BJ (cell line): Measurements from ENCODE around the gene RAI14. TPM values are rescaled to one million over a fixed set of nuclear protein-coding genes. Genes with fewer than 3 reads are reported as not detected.

ENCODE experiments used
- CTCF ChIA-PET: fragments of 350-600 bp; formaldehyde crosslinking; extraction: SDS; loops from one replicate; lab custom pipeline; 2021; ENCODE audit warnings: antibody characterized with exemption, inconsistent platforms; lab: Yijun Ruan, JAX
- POLR2A ChIA-PET: fragments of 300-600 bp; sonication (Branson Sonifier 250); formaldehyde crosslinking; extraction: SDS; loops from one replicate; lab custom pipeline; 2021; ENCODE audit warnings: antibody characterized with exemption; lab: Charles Lee
- DNase-seq: peaks from one replicate; pipeline ENCODE4 v3.0.0-alpha.2; 2011; ENCODE audit warnings: low read depth
- H3K27me3 ChIP-seq: 2 replicates; pipeline ENCODE4 v1.6.0; 2011; ENCODE audit warnings: low read length; ENCODE audit not compliant: control insufficient read depth, insufficient read depth
- H3K36me3 ChIP-seq: 2 replicates; pipeline ENCODE4 v1.5.1; 2011; ENCODE audit warnings: low read length; ENCODE audit not compliant: control insufficient read depth, insufficient read depth
- H3K4me3 ChIP-seq: 2 replicates; pipeline ENCODE4 v1.5.1; 2011; ENCODE audit warnings: low read depth, mild to moderate bottlenecking, control low read depth, low read length
- CTCF ChIP-seq: IDR thresholded peaks from 2 replicates; pipeline ENCODE4 v1.5.1; 2011; ENCODE audit warnings: low read depth, mild to moderate bottlenecking, control low read depth, inconsistent platforms, low read length, moderate library complexity; ENCODE audit not compliant: insufficient read depth
- polyA plus RNA-seq: library from polyadenylated mRNA; depleted of rRNA; stranded (reverse); fragments of >200 nt; gene quantifications from 2 replicates; pipeline ENCODE4 v1.2.3, GENCODE V29; 2011

The RAI14 gene
- polyA plus RNA-seq, 1 experiment: 183 TPM

DNA sequence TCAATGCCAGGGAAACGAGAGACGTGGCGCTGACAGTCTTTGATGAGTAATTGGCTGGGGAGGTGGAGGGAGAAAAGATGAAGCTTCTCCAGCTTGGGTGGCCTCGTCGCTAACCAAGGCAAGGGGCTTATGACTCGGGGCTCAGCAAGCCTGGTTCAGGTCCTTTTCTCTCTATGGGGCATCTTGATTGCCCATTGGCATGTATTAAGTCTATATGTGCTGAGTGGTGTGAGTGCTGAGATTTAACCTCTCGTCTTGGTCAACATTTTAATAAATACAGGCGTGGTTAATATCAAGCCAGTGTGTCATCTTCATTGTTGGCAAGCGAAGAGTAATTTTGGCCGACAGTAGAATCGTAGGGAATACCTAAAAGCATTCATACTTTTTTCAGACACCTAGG, 85.9 kb downstream of the RAI14 start:
- Histone ChIP-seq H3K4me3 (no peak overlapping the region), H3K36me3 (0 out of 2 replicates have a peak, but pooled peaks cover 2% of the 10 kb centered on the region), H3K27me3 (no peaks in the 10 kb centered on the region)
- ChIA-PET POLR2A (no interaction called here), CTCF (no interaction called here)
- no peak for TF ChIP-seq CTCF
- DNase-seq: no peak

GRCh38 chr5:34743878-34744277, 87.8 kb downstream of the RAI14 start:
- no peak for TF ChIP-seq CTCF
- ChIA-PET POLR2A (no interaction called here), CTCF (interaction anchor here (0.7 to 1.3 kb wide), 3 partner anchors 8 to 70 kb away, joined by 3 to 6 read pairs (median 3); no protein-coding TSS in a partner anchor)
- Histone ChIP-seq H3K4me3 (no peak overlapping the region), H3K27me3 (no peaks in the 10 kb centered on the region), H3K36me3 (no peaks in the 10 kb centered on the region; the same call in 1 of the 2 replicates)
- DNase-seq: peak; percentile 96

DNA sequence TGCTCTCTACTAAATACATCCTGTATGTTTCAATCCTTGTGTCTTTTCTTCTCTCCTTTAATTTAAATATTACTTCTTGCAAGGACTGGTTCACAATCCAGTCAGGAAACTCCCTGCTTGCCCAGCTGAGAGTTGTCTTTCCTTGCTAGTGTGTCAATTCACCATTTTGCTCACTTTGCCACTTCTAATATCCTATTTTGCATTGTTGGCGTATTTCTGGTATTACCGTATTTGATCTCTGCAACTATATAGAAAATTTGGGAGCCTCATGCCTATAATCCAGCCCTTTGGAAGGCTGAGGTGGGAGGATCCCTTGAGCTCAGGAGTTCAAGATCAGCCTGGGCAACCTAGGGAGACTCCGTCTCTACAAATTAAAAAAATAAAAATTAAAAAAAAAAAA, 92.3 kb downstream of the RAI14 start:
- POLR2A ChIA-PET: no interaction called here
- no peak for DNase-seq
- Histone ChIP-seq H3K27me3 (no peaks in the 10 kb centered on the region), H3K36me3 (no peaks in the 10 kb centered on the region; the same call in 1 of the 2 replicates), H3K4me3 (no peak overlapping the region)
- CTCF ChIA-PET: no interaction called here
- TF ChIP-seq CTCF: no peak

DNA sequence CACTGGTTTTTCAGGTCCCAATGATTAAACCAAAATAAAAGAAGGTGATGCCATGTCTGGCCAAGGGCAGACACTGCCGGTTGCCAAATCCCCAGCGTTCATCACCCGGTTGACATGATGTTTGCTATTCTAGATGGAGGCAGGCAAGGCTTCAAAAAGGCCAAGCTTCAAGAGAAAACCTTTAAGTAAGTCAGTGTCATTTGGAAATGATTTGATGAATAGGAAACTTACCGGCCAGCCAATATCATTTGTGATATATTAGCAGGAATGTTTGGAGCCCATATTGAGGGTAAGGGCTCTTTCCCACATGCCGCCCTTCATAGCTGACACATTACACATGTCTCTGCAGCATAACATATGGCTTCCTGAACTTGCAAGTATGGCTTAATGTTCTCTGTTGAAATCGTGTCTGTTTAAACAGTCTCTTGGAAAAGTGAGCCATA, 93.3 kb downstream of the RAI14 start:
- no peak for TF ChIP-seq CTCF
- DNase-seq: no peak
- no peak overlapping the region for H3K4me3 ChIP-seq
- ChIA-PET POLR2A (no interaction called here), CTCF (interaction anchor here (0.8 kb wide), 1 partner anchor 274 kb away, joined by 3 read pairs; no protein-coding TSS in a partner anchor)
- no peaks in the 10 kb centered on the region; the same call in 1 of the 2 replicates for H3K36me3 ChIP-seq
- no peaks in the 10 kb centered on the region for H3K27me3 ChIP-seq

DNA sequence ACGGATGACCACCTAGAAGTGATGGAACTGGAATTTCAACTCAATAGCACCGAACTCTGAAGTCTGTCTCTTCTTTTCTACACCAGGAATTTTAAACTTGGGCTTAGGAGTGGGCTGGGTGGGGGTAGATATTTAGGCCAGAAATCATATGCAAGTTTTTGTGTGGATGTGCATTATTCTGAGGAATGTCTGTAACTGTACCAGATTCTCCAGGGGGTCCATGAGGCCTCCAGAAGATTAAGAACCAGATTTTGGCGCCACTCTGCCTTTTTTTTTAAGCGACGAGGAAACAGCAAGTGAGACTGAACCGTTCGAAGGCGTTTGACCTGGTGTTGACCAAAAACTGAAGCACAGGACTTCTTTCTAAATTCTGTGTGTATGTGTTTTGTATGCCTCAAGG, 94.1 kb downstream of the RAI14 start:
- no peak for DNase-seq
- Histone ChIP-seq H3K27me3 (no peaks in the 10 kb centered on the region), H3K4me3 (no peak overlapping the region), H3K36me3 (no peaks in the 10 kb centered on the region; the same call in 1 of the 2 replicates)
- POLR2A ChIA-PET: no interaction called here
- TF ChIP-seq CTCF: no peak
- CTCF ChIA-PET: interaction anchor here (0.8 kb wide), 1 partner anchor 275 kb away, joined by 3 read pairs; no protein-coding TSS in a partner anchor
